Measurements from ENCODE around the gene GNE. TPM values are rescaled to one million over a fixed set of nuclear protein-coding genes. Genes with fewer than 3 reads are reported as not detected.
"Not testable (repeated sequence)": the region's sequence is repeated elsewhere in the genome, so short reads cannot be mapped to it uniquely, and the experiment has no call there.

The GNE gene
- 10 to 100 TPM; 14.5 to 15.2 TPM for total RNA-seq

- Mint-ChIP-seq H3K36me3 (ENCODE audit: low read depth) (no peaks in the 10 kb centered on the region), H3K9me3 (no peaks in the 10 kb centered on the region), H3K27me3 (ENCODE audit: low read depth) (no peaks in the 10 kb centered on the region), H3K27ac (peak within 1 kb of the TSS; percentile 81), H3K4me1 (ENCODE audit: low read depth) (peaks cover 14% of the 10 kb centered on the region), H3K4me3 (peak within 1 kb of the TSS; percentile 93)
- intact Hi-C loops (cut with micrococcal nuclease), result loop anchor here (1.0 to 5.0 kb wide), 6 partner anchors 68 to 446 kb away; partner anchors contain the start of genes CLTA, GLIPR2, RECK and RNF38
- peak; percentile 97 for DNase-seq
- CTCF ChIA-PET, result interaction anchor here (0.6 to 1.5 kb wide), 3 partner anchors 56 to 564 kb away, joined by 3 to 6 read pairs (median 3); no protein-coding TSS in a partner anchor
Measured at GRCh38 chr9:36258208-36258995, at the start of gene GNE. GNE (minus strand) TSS chr9:36258448; CDS start chr9:36249355, 9,093 bp downstream.

GRCh38 chr9:36306471-36307306 is 48.4 kb upstream of the GNE start:
- H3K4me1 Mint-ChIP-seq (ENCODE audit: low read depth), result peaks cover 11% of the 10 kb centered on the region
- peak; percentile 31 for DNase-seq
- no peak overlapping the region for H3K4me3 Mint-ChIP-seq
- no peak overlapping the region for H3K27ac Mint-ChIP-seq
- intact Hi-C loops (cut with micrococcal nuclease), result no loop called here
- H3K36me3 Mint-ChIP-seq (ENCODE audit: low read depth), result no peaks in the 10 kb centered on the region
- H3K9me3 Mint-ChIP-seq, result no peaks in the 10 kb centered on the region
- CTCF ChIA-PET, result interaction anchor here (0.6 to 2.4 kb wide), 3 partner anchors 22 to 294 kb away, joined by 3 to 10 read pairs (median 3); no protein-coding TSS in a partner anchor
- no peaks in the 10 kb centered on the region for H3K27me3 Mint-ChIP-seq (ENCODE audit: low read depth)

- H3K36me3 Mint-ChIP-seq (ENCODE audit: low read depth); H3K27ac Mint-ChIP-seq; H3K27me3 Mint-ChIP-seq (ENCODE audit: low read depth); CTCF ChIA-PET; intact Hi-C loops (cut with micrococcal nuclease); H3K4me3 Mint-ChIP-seq; DNase-seq; H3K9me3 Mint-ChIP-seq: not testable (repeated sequence)
- H3K4me1 Mint-ChIP-seq (ENCODE audit: low read depth), result peaks cover 11% of the 10 kb centered on the region
Measured at GRCh38 chr9:36304366-36304765, 46.1 kb upstream of the GNE start.

- H3K4me3 Mint-ChIP-seq, result no peak overlapping the region
- H3K27ac Mint-ChIP-seq, result no peak overlapping the region
- no peaks in the 10 kb centered on the region for H3K27me3 Mint-ChIP-seq (ENCODE audit: low read depth)
- peaks cover 3% of the 10 kb centered on the region for H3K4me1 Mint-ChIP-seq (ENCODE audit: low read depth)
- CTCF ChIA-PET, result interaction anchor here (0.8 kb wide), 1 partner anchor 28 kb away, joined by 4 read pairs; no protein-coding TSS in a partner anchor
- DNase-seq, result no peak
- intact Hi-C loops (cut with micrococcal nuclease), result no loop called here
- peaks cover 1% of the 10 kb centered on the region for H3K36me3 Mint-ChIP-seq (ENCODE audit: low read depth)
- no peaks in the 10 kb centered on the region for H3K9me3 Mint-ChIP-seq
Measured at GRCh38 chr9:36301227-36301626, 43.0 kb upstream of the GNE start.

GRCh38 chr9:36298566-36298965 is 40.3 kb upstream of the GNE start:
- H3K27me3 Mint-ChIP-seq (ENCODE audit: low read depth), result no peaks in the 10 kb centered on the region
- CTCF ChIA-PET, result no interaction called here

GRCh38 chr9:36297798-36298197 is 39.5 kb upstream of the GNE start:
- Mint-ChIP-seq H3K4me1 (ENCODE audit: low read depth) (no peaks in the 10 kb centered on the region), H3K27ac (no peak overlapping the region), H3K36me3 (ENCODE audit: low read depth) (peaks cover 1% of the 10 kb centered on the region), H3K27me3 (ENCODE audit: low read depth) (no peaks in the 10 kb centered on the region), H3K9me3 (no peaks in the 10 kb centered on the region), H3K4me3 (no peak overlapping the region)
- CTCF ChIA-PET, result no interaction called here
- intact Hi-C loops (cut with micrococcal nuclease), result no loop called here
- no peak for DNase-seq

More at GRCh38 chr9:36298566-36298965, 40.3 kb upstream of the GNE start:
- H3K9me3 Mint-ChIP-seq, result no peaks in the 10 kb centered on the region
- no peak overlapping the region for H3K27ac Mint-ChIP-seq
- DNase-seq, result no peak
- intact Hi-C loops (cut with micrococcal nuclease), result no loop called here
- H3K4me1 Mint-ChIP-seq (ENCODE audit: low read depth), result no peaks in the 10 kb centered on the region
- H3K36me3 Mint-ChIP-seq (ENCODE audit: low read depth), result peaks cover 1% of the 10 kb centered on the region
- no peak overlapping the region for H3K4me3 Mint-ChIP-seq

GRCh38 chr9:36294996-36295395 is 36.7 kb upstream of the GNE start:
- CTCF ChIA-PET, result interaction anchor here (0.7 to 1.5 kb wide), 2 partner anchors 15 to 35 kb away, joined by 4 to 7 read pairs; no protein-coding TSS in a partner anchor
- H3K4me3 Mint-ChIP-seq; H3K36me3 Mint-ChIP-seq (ENCODE audit: low read depth); H3K27me3 Mint-ChIP-seq (ENCODE audit: low read depth); DNase-seq; H3K27ac Mint-ChIP-seq; H3K4me1 Mint-ChIP-seq (ENCODE audit: low read depth); H3K9me3 Mint-ChIP-seq; intact Hi-C loops (cut with micrococcal nuclease): not testable (repeated sequence)

GRCh38 chr9:36293918-36294317 is 35.7 kb upstream of the GNE start:
- Mint-ChIP-seq H3K27ac (no peak overlapping the region), H3K27me3 (ENCODE audit: low read depth) (no peaks in the 10 kb centered on the region), H3K4me1 (ENCODE audit: low read depth) (no peaks in the 10 kb centered on the region), H3K36me3 (ENCODE audit: low read depth) (no peaks in the 10 kb centered on the region), H3K4me3 (no peak overlapping the region), H3K9me3 (no peaks in the 10 kb centered on the region)
- intact Hi-C loops (cut with micrococcal nuclease), result no loop called here
- DNase-seq, result no peak
- CTCF ChIA-PET, result interaction anchor here (0.6 to 1.5 kb wide), 2 partner anchors 36 to 981 kb away, joined by 5 to 7 read pairs; no protein-coding TSS in a partner anchor

GRCh38 chr9:36293171-36293570 is 34.9 kb upstream of the GNE start:
- no peaks in the 10 kb centered on the region for H3K36me3 Mint-ChIP-seq (ENCODE audit: low read depth)
- intact Hi-C loops (cut with micrococcal nuclease), result no loop called here
- CTCF ChIA-PET, result no interaction called here

GRCh38 chr9:36292641-36293040 is 34.4 kb upstream of the GNE start:
- Mint-ChIP-seq H3K27ac (no peak overlapping the region), H3K9me3 (no peaks in the 10 kb centered on the region), H3K27me3 (ENCODE audit: low read depth) (no peaks in the 10 kb centered on the region), H3K4me3 (no peak overlapping the region), H3K36me3 (ENCODE audit: low read depth) (no peaks in the 10 kb centered on the region), H3K4me1 (ENCODE audit: low read depth) (no peaks in the 10 kb centered on the region)
- intact Hi-C loops (cut with micrococcal nuclease), result no loop called here
- CTCF ChIA-PET, result interaction anchor here (1.6 kb wide), 1 partner anchor 282 kb away, joined by 3 read pairs; no protein-coding TSS in a partner anchor
- no peak for DNase-seq

More at GRCh38 chr9:36293171-36293570, 34.9 kb upstream of the GNE start:
- Mint-ChIP-seq H3K27me3 (ENCODE audit: low read depth) (no peaks in the 10 kb centered on the region), H3K27ac (no peak overlapping the region), H3K9me3 (no peaks in the 10 kb centered on the region), H3K4me3 (no peak overlapping the region), H3K4me1 (ENCODE audit: low read depth) (no peaks in the 10 kb centered on the region)
- DNase-seq, result no peak

GRCh38 chr9:36290996-36291395 is 32.7 kb upstream of the GNE start:
- Mint-ChIP-seq H3K36me3 (ENCODE audit: low read depth) (no peaks in the 10 kb centered on the region), H3K4me3 (no peak overlapping the region), H3K4me1 (ENCODE audit: low read depth) (no peaks in the 10 kb centered on the region), H3K27ac (no peak overlapping the region), H3K9me3 (no peaks in the 10 kb centered on the region), H3K27me3 (ENCODE audit: low read depth) (no peaks in the 10 kb centered on the region)
- intact Hi-C loops (cut with micrococcal nuclease), result no loop called here
- CTCF ChIA-PET, result interaction anchor here (0.5 to 1.6 kb wide), 3 partner anchors 43 to 280 kb away, joined by 3 read pairs; no protein-coding TSS in a partner anchor
- no peak for DNase-seq

- Mint-ChIP-seq H3K4me3 (no peak overlapping the region), H3K27ac (no peak overlapping the region), H3K27me3 (ENCODE audit: low read depth) (no peaks in the 10 kb centered on the region), H3K4me1 (ENCODE audit: low read depth) (no peaks in the 10 kb centered on the region), H3K9me3 (no peaks in the 10 kb centered on the region), H3K36me3 (ENCODE audit: low read depth) (no peaks in the 10 kb centered on the region)
- DNase-seq, result no peak
- CTCF ChIA-PET, result no interaction called here
- intact Hi-C loops (cut with micrococcal nuclease), result no loop called here
Measured at GRCh38 chr9:36289836-36290435, 31.7 kb upstream of the GNE start.
